PC-9 (cell line): ENCODE results near the gene PUM1. TPM values are rescaled to one million over a fixed set of nuclear protein-coding genes. Genes with fewer than 3 reads are reported as not detected.

Source experiments
- BruUV-seq: library from RNA; stranded (reverse); fragments of 400-500 nt; replicated peaks from 2 replicates; lab custom pipeline; 2021; lab: Mats Ljungman, UMichigan
- CTCF ChIA-PET: fragments of 300-600 bp; sonication (Branson Sonifier 250); formaldehyde crosslinking; loops from one replicate; lab custom pipeline; 2022; ENCODE audit warnings: antibody characterized with exemption; lab: Charles Lee
- POLR2A ChIA-PET: fragments of 300-600 bp; sonication (Branson Sonifier 250); formaldehyde crosslinking; loops from one replicate; lab custom pipeline; 2022; ENCODE audit warnings: antibody characterized with exemption; ENCODE audit not compliant: unreplicated experiment; lab: Charles Lee
- DNase-seq, 2 experiments: peaks; one replicate each; pipeline versions ENCODE4 v3.0.0 to v3.0.0-alpha.2; 2015 to 2022; ENCODE audit warnings: mixed read lengths in 1 of 2
- H2AFZ ChIP-seq: fragments of 200-600 bp; sonication (generic); 2 replicates; pipeline ENCODE4 v1.8.1; 2017; ENCODE audit warnings: antibody characterized with exemption
- H3F3A ChIP-seq: fragments of 200-600 bp; sonication (generic); 2 replicates; pipeline ENCODE4 v1.8.1; 2017; ENCODE audit warnings: antibody characterized with exemption, mild to moderate bottlenecking, low read depth; ENCODE audit not compliant: insufficient read depth
- H3K27ac ChIP-seq: fragments of 200-600 bp; sonication (generic); 2 replicates; pipeline ENCODE4 v1.6.1; 2016; ENCODE audit warnings: mixed run types
- H3K27me3 ChIP-seq: fragments of 200-600 bp; sonication (generic); 2 replicates; pipeline ENCODE4 v1.6.1; 2016; ENCODE audit warnings: low read depth, mixed run types; ENCODE audit not compliant: insufficient read depth
- H3K36me3 ChIP-seq: fragments of 200-600 bp; sonication (generic); 2 replicates; pipeline ENCODE4 v1.6.1; 2016; ENCODE audit warnings: low read depth, mixed run types
- H3K4me1 ChIP-seq: fragments of 200-600 bp; sonication (generic); replicated peaks from 2 replicates; pipeline ENCODE4 v1.6.1; 2016; ENCODE audit warnings: mixed run types; ENCODE audit not compliant: insufficient read depth
- H3K4me2 ChIP-seq: fragments of 200-600 bp; sonication (generic); 2 replicates; pipeline ENCODE4 v1.6.1; 2017; ENCODE audit warnings: mixed run types
- H3K4me3 ChIP-seq: fragments of 200-600 bp; sonication (generic); 2 replicates; pipeline ENCODE4 v1.6.1; 2016; ENCODE audit warnings: mixed run types
- H3K79me2 ChIP-seq: fragments of 200-600 bp; sonication (generic); 2 replicates; pipeline ENCODE4 v1.6.1; 2017; ENCODE audit warnings: low read depth, mixed run types
- H3K9me2 ChIP-seq: fragments of 200-600 bp; sonication (generic); 2 replicates; pipeline ENCODE4 v1.8.1; 2017; ENCODE audit warnings: mild to moderate bottlenecking; ENCODE audit not compliant: insufficient read depth
- H3K9me3 ChIP-seq: fragments of 200-600 bp; sonication (generic); 2 replicates; pipeline ENCODE4 v1.8.1; 2016; ENCODE audit warnings: low read depth; ENCODE audit not compliant: insufficient read depth
- H4K20me1 ChIP-seq: fragments of 200-600 bp; sonication (generic); 2 replicates; pipeline ENCODE4 v1.8.1; 2017; ENCODE audit not compliant: insufficient read depth
- CTCF ChIP-seq: fragments of 200-600 bp; sonication (generic); conservative IDR thresholded peaks from 2 replicates; pipeline ENCODE4 v1.6.1; 2017; ENCODE audit warnings: mixed run types, antibody characterized with exemption, mild to moderate bottlenecking, moderate library complexity
- EZH2 ChIP-seq: fragments of 200-600 bp; sonication (generic); IDR thresholded peaks from 2 replicates; pipeline ENCODE4 v1.8.0; 2017; ENCODE audit warnings: antibody characterized with exemption, low read depth
- intact Hi-C: fragments of 100-400 bp; cut with micrococcal nuclease; formaldehyde crosslinking; loops from one replicate; pipeline ENCODE4 v1.10.0; 2022; ENCODE audit not compliant: unreplicated experiment
- total RNA-seq: library from RNA; stranded (reverse); gene quantifications from 2 replicates; pipeline ENCODE4 v1.2.3, GENCODE V29; 2021

Gene PUM1
- total RNA-seq, 1 experiment from 2014 or later: 117 TPM

- H3K79me2 ChIP-seq: no peaks in the 10 kb centered on the region
- intact Hi-C loops: loop anchor here (5.0 kb wide), 2 partner anchors 126 to 146 kb away; no protein-coding TSS in a partner anchor
These were observed 136.8 kb downstream of the PUM1 start for GRCh38 chr1:30928789-30929134.

GRCh38 chr1:30928171-30928570 lies 137.3 kb downstream of the PUM1 start:
- DNase-seq: no peak
- H2AFZ ChIP-seq: no peak overlapping the region
- peaks cover 14% of the 10 kb centered on the region; the same call in 1 of the 2 replicates for H3F3A ChIP-seq
- TF ChIP-seq CTCF (no peak), EZH2 (no peak)
- no peaks in the 10 kb centered on the region for H3K36me3 ChIP-seq
- H3K27me3 ChIP-seq: no peaks in the 10 kb centered on the region
- H4K20me1 ChIP-seq: no peaks in the 10 kb centered on the region
- CTCF ChIA-PET: interaction anchor here (0.9 kb wide), 2 partner anchors 9 to 149 kb away, joined by 3 to 5 read pairs; no protein-coding TSS in a partner anchor
- H3K4me1 ChIP-seq: no peaks in the 10 kb centered on the region
- H3K4me3 ChIP-seq: no peak overlapping the region
- no peaks in the 10 kb centered on the region for H3K79me2 ChIP-seq
- no peak overlapping the region for H3K27ac ChIP-seq
- H3K4me2 ChIP-seq: no peak overlapping the region
- POLR2A ChIA-PET: no interaction called here
- H3K9me3 ChIP-seq: no peaks in the 10 kb centered on the region
- intact Hi-C loops: loop anchor here (5.0 kb wide), 2 partner anchors 126 to 146 kb away; no protein-coding TSS in a partner anchor
- H3K9me2 ChIP-seq: no peaks in the 10 kb centered on the region
- no TSS peak for BruUV-seq

More at GRCh38 chr1:30928789-30929134, 136.8 kb downstream of the PUM1 start:
- no TSS peak for BruUV-seq
- H2AFZ ChIP-seq: no peak overlapping the region
- TF ChIP-seq CTCF: no peak
- TF ChIP-seq EZH2: no peak
- no peak for DNase-seq
- no peaks in the 10 kb centered on the region for H3K27me3 ChIP-seq
- no peak overlapping the region for H3K4me3 ChIP-seq
- POLR2A ChIA-PET: no interaction called here
- H4K20me1 ChIP-seq: no peaks in the 10 kb centered on the region
- H3K9me2 ChIP-seq: no peaks in the 10 kb centered on the region
- H3K4me1 ChIP-seq: no peaks in the 10 kb centered on the region
- H3K36me3 ChIP-seq: no peaks in the 10 kb centered on the region
- no peak overlapping the region for H3K27ac ChIP-seq
- H3F3A ChIP-seq: peaks cover 14% of the 10 kb centered on the region; the same call in 1 of the 2 replicates
- H3K9me3 ChIP-seq: no peaks in the 10 kb centered on the region
- no peak overlapping the region for H3K4me2 ChIP-seq
- CTCF ChIA-PET: interaction anchor here (0.6 to 1.0 kb wide), 5 partner anchors 9 to 149 kb away, joined by 3 to 5 read pairs (median 3); no protein-coding TSS in a partner anchor

GRCh38 chr1:30927448-30927847 lies 138.1 kb downstream of the PUM1 start:
- Histone ChIP-seq H3K4me3 (no peak overlapping the region), H3F3A (peaks cover 14% of the 10 kb centered on the region; the same call in 1 of the 2 replicates), H3K27ac (no peak overlapping the region), H3K4me2 (no peak overlapping the region), H3K9me2 (no peaks in the 10 kb centered on the region), H4K20me1 (no peaks in the 10 kb centered on the region), H2AFZ (no peak overlapping the region), H3K36me3 (no peaks in the 10 kb centered on the region), H3K79me2 (no peaks in the 10 kb centered on the region), H3K9me3 (no peaks in the 10 kb centered on the region), H3K27me3 (no peaks in the 10 kb centered on the region), H3K4me1 (no peaks in the 10 kb centered on the region)
- no peak for TF ChIP-seq EZH2
- no peak for TF ChIP-seq CTCF
- intact Hi-C loops: loop anchor here (5.0 kb wide), 2 partner anchors 125 to 145 kb away; no protein-coding TSS in a partner anchor
- CTCF ChIA-PET: no interaction called here
- no peak for DNase-seq
- no TSS peak for BruUV-seq
- POLR2A ChIA-PET: no interaction called here
